ENCODE measurements around the gene NCKAP5. TPM values are rescaled to one million over a fixed set of nuclear protein-coding genes. Genes with fewer than 3 reads are reported as not detected.

NCKAP5 gene
- total and polyA plus RNA-seq, 2 of the 8 experiments (the other 6 are each of a cell fraction or from before 2014, with no cell fraction given): 0.27 to 0.86 TPM

DNA sequence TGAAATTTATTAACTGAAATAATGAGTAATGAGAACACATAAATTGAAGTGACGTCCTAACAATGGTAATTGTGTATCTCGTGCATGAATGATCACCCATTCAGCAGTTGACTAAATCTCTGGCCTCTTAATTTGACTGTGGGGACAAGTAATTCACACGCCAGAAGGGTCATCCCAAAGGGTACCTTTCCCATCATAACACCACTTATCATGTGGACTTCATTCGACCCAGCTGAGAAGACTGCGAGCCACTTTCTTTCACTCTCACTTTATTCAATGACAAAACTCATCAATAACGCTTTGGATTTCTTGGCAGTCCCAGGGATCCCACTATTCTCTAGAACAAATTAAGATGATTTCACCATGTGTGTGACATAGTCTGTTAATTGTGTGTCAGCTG, 835.6 kb downstream of the NCKAP5 start:
- Histone ChIP-seq H3K14ac (ENCODE audit: insufficient read length) (no peak overlapping the region), H3K27ac (ENCODE audit: low read depth, low read length) (no peak overlapping the region), H2BK5ac (ENCODE audit: low read depth, low read length) (no peak overlapping the region), H2BK120ac (replicated peaks; ENCODE audit: low read depth, low read length) (no peak overlapping the region), H4K20me1 (replicated peaks in 1 of 2; ENCODE audit: control insufficient read depth in 1 of 2, insufficient read depth in 2 of 2, low read length in 2 of 2) (no peaks in the 10 kb centered on the region), H3K4me3 (ENCODE audit: extremely low read depth in 1 of 4, insufficient read depth in 2 of 4, low read depth in 3 of 4, low read length in 4 of 4) (no peak overlapping the region), H3K27me3 (replicated peaks in 1 of 4; ENCODE audit: control insufficient read depth in 3 of 4, extremely low read depth in 1 of 4, insufficient read depth in 3 of 4, low read length in 3 of 4) (no peaks in the 10 kb centered on the region), H2AK5ac (ENCODE audit: low read depth, low read length) (no peak overlapping the region), H3K79me1 (ENCODE audit: low read depth, low read length) (no peaks in the 10 kb centered on the region), H2BK20ac (ENCODE audit: low read length) (no peak overlapping the region), H3K36me3 (ENCODE audit: control insufficient read depth in 2 of 4, insufficient read depth in 4 of 4, low read length in 3 of 4) (no peaks in the 10 kb centered on the region), H3K79me2 (ENCODE audit: control insufficient read depth in 1 of 2, insufficient read depth in 2 of 2, low read length in 2 of 2) (no peaks in the 10 kb centered on the region), H3K23ac (ENCODE audit: insufficient read length) (no peak overlapping the region), H3K4me2 (ENCODE audit: insufficient read depth in 1 of 2, low read depth in 2 of 2, low read length in 2 of 2) (no peak overlapping the region), H3K23me2 (ENCODE audit: low read depth, low read length) (no peaks in the 10 kb centered on the region), H3K9ac (replicated peaks in 1 of 4; ENCODE audit: extremely low read depth in 1 of 4, low read depth in 3 of 4, low read length in 3 of 4) (no peak overlapping the region), H3K18ac (ENCODE audit: extremely low read depth, low read length) (no peak overlapping the region), H4K5ac (ENCODE audit: insufficient read length, low read depth, low read length) (no peak overlapping the region), H2AFZ (ENCODE audit: low read length) (no peak overlapping the region), H4K8ac (ENCODE audit: extremely low read depth, insufficient read depth, low read length) (no peak overlapping the region), H3K9me3 (ENCODE audit: insufficient read depth in 2 of 2, low read depth in 1 of 2, low read length in 1 of 2) (no peaks in the 10 kb centered on the region), H2BK12ac (ENCODE audit: low read depth, low read length) (no peak overlapping the region), H3K4ac (replicated peaks; ENCODE audit: insufficient read length, low read depth, low read length) (no peak overlapping the region), H4K91ac (replicated peaks; ENCODE audit: insufficient read length, low read length) (no peak overlapping the region), H3K56ac (replicated peaks; ENCODE audit: insufficient read length, low read depth, low read length) (no peak overlapping the region), H2BK15ac (ENCODE audit: low read length) (no peak overlapping the region), H3K4me1 (replicated peaks in 1 of 4; ENCODE audit: control insufficient read depth in 3 of 4, insufficient read depth in 4 of 4, low read length in 3 of 4) (no peaks in the 10 kb centered on the region)
- ChIA-PET CTCF (ENCODE audit: partially characterized antibody) (interaction anchor here (1.1 kb wide), 1 partner anchor 12 kb away, joined by 3 read pairs; no protein-coding TSS in a partner anchor), POLR2A (ENCODE audit: partially characterized antibody) (no interaction called here)
- no peak for FAIRE-seq
- 92% methylated on average over 6 of the region's 6 CpGs; no CpG with 5 or more reads in 1 of the 2 experiments for WGBS, 2 experiments (ENCODE audit: extremely low coverage in 1 of 2, insufficient coverage in 1 of 2, insufficient read length in 1 of 2, insufficient replicate concordance in 2 of 2, low coverage in 1 of 2, low lambda C conversion rate in 2 of 2, missing lambda C conversion rate in 1 of 2)
- DNase-seq (ENCODE audit: low read depth in 1 of 2, low spot score in 2 of 2): no peak
- no peak for TF ChIP-seq KDM1A (IDR thresholded peaks at IDR 0.05; ENCODE audit: borderline replicate concordance, low read length)
- no peak for TF ChIP-seq BRCA1 (IDR thresholded peaks at IDR 0.05; ENCODE audit: low read depth, low read length)
- no peak for TF ChIP-seq GABPA (IDR thresholded peaks at IDR 0.05; ENCODE audit: borderline replicate concordance, insufficient read depth, low read length)
- TF ChIP-seq KDM4A (IDR thresholded peaks at IDR 0.05; ENCODE audit: low read depth, low read length, severe bottlenecking): no peak
- no peak for TF ChIP-seq SRF (IDR thresholded peaks at IDR 0.05; ENCODE audit: low read depth, low read length)
- TF ChIP-seq ASH2L (IDR thresholded peaks at IDR 0.05; ENCODE audit: low read length): no peak
- no peak for TF ChIP-seq CHD2 (IDR thresholded peaks at IDR 0.05; ENCODE audit: low read length)
- no peak for TF ChIP-seq SUZ12 (IDR thresholded peaks at IDR 0.05; ENCODE audit: low read length)
- TF ChIP-seq HDAC6 (IDR thresholded peaks at IDR 0.05; ENCODE audit: low read depth, low read length): no peak
- no peak for TF ChIP-seq SP2 (IDR thresholded peaks at IDR 0.05; ENCODE audit: low read length)
- TF ChIP-seq RFX5 (IDR thresholded peaks at IDR 0.05; ENCODE audit: borderline replicate concordance, low read depth, low read length): no peak
